Lower leg skin (tissue), 3 donors: ENCODE data around the gene IZUMO1.

ENCODE experiments used
- CTCF ChIP-seq, 3 donors: fragments of 450-650 bp; IDR thresholded peaks; one replicate each; pipeline ENCODE4 v1.5.1; 2016; ENCODE audit warnings: antibody characterized with exemption in 3 of 3, mild to moderate bottlenecking in 3 of 3, moderate library complexity in 2 of 3
- POLR2A ChIP-seq, 2 donors: fragments of 450-650 bp; IDR thresholded peaks; one replicate each; pipeline ENCODE4 v1.6.1; 2016 to 2017; ENCODE audit warnings: antibody characterized with exemption in 2 of 2, mild to moderate bottlenecking in 1 of 2, moderate library complexity in 1 of 2

GRCh38 chr19:48702701-48703100 lies 44.0 kb downstream of the IZUMO1 start:
- no peak for TF ChIP-seq CTCF (IDR thresholded peaks at IDR 0.05)
- TF ChIP-seq POLR2A (IDR thresholded peaks at IDR 0.05) = no peak
